KMS-11 (cell line): ENCODE results near the gene LMO7.
"Not testable (repeated sequence)": the region's sequence is repeated elsewhere in the genome, so short reads cannot be mapped to it uniquely, and the experiment has no call there.

Experiments used
- H2AFZ ChIP-seq: fragments of 200-600 bp; sonication (generic); 2 replicates; pipeline ENCODE4 v1.6.1; 2016; ENCODE audit warnings: antibody characterized with exemption, mixed run types, low read depth
- H3K27ac ChIP-seq: fragments of 200-600 bp; sonication (generic); 2 replicates; pipeline ENCODE4 v1.6.1; 2016; ENCODE audit warnings: mild to moderate bottlenecking, mixed run types
- H3K27me3 ChIP-seq: fragments of 200-600 bp; sonication (generic); 2 replicates; pipeline ENCODE4 v1.6.1; 2017; ENCODE audit warnings: mild to moderate bottlenecking, low read depth, mixed run types, moderate library complexity; ENCODE audit not compliant: insufficient read depth
- H3K36me3 ChIP-seq: fragments of 200-600 bp; sonication (generic); 2 replicates; pipeline ENCODE4 v1.6.1; 2017; ENCODE audit warnings: mild to moderate bottlenecking, mixed run types; ENCODE audit not compliant: insufficient read depth
- H3K4me1 ChIP-seq: fragments of 200-600 bp; sonication (generic); 2 replicates; pipeline ENCODE4 v1.6.1; 2016; ENCODE audit warnings: mild to moderate bottlenecking, low read depth, mixed run types; ENCODE audit not compliant: poor library complexity, severe bottlenecking
- H3K4me2 ChIP-seq: fragments of 200-600 bp; sonication (generic); 2 replicates; pipeline ENCODE4 v1.7.0; 2016; ENCODE audit warnings: mild to moderate bottlenecking, mixed run types
- H3K4me3 ChIP-seq: fragments of 200-600 bp; sonication (generic); IDR thresholded peaks from 2 replicates; pipeline ENCODE4 v1.6.1; 2017; ENCODE audit warnings: low read depth, low read length, mixed read lengths; ENCODE audit not compliant: insufficient read depth
- H3K79me2 ChIP-seq: fragments of 200-600 bp; sonication (generic); 2 replicates; pipeline ENCODE4 v1.6.1; 2016; ENCODE audit warnings: low read depth, mixed run types; ENCODE audit not compliant: insufficient read depth
- H3K9ac ChIP-seq: fragments of 200-600 bp; sonication (generic); 2 replicates; pipeline ENCODE4 v1.6.1; 2016; ENCODE audit warnings: mild to moderate bottlenecking, mixed run types
- H4K20me1 ChIP-seq: fragments of 200-600 bp; sonication (generic); 2 replicates; pipeline ENCODE4 v1.6.1; 2016; ENCODE audit warnings: mild to moderate bottlenecking, mixed run types; ENCODE audit not compliant: insufficient read depth
- TF ChIP-seq, protein P1 (sequence below): fragments of 200-600 bp; sonication (generic); conservative IDR thresholded peaks from 2 replicates; pipeline ENCODE4 v1.6.1; 2017; ENCODE audit warnings: low read depth, mild to moderate bottlenecking, antibody characterized with exemption, low read length, moderate library complexity, mixed read lengths

LMO7 gene

DNA sequence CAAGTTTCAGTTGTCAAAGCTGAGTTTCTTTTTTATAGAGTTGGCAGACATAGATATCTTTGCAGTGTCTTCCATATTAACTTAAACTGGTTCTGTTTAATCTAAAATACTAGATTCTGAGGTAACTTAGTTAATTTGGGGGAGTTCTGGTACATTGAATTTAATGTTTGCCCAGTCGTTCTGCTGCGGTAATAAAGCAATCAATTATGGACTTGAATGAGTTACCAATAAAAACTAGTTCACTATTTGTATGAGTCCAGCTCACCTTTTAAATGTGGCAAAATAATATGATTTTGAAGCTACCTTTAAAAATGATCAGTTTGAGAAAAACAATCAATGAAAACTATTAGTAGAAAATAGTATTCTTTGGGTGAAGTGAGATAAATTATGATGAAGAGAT, 90.2 kb downstream of the LMO7 start:
- no peak overlapping the region for H2AFZ ChIP-seq
- H3K27ac ChIP-seq = no peak overlapping the region
- no peaks in the 10 kb centered on the region for H3K36me3 ChIP-seq
- H3K4me3 ChIP-seq = no peak overlapping the region
- no peak overlapping the region for H3K4me2 ChIP-seq
- H3K9ac ChIP-seq = no peak overlapping the region
- H3K79me2 ChIP-seq = no peaks in the 10 kb centered on the region
- no peaks in the 10 kb centered on the region for H3K4me1 ChIP-seq
- no peaks in the 10 kb centered on the region for H3K27me3 ChIP-seq
- H4K20me1 ChIP-seq = no peaks in the 10 kb centered on the region
- TF ChIP-seq, protein P1, sequence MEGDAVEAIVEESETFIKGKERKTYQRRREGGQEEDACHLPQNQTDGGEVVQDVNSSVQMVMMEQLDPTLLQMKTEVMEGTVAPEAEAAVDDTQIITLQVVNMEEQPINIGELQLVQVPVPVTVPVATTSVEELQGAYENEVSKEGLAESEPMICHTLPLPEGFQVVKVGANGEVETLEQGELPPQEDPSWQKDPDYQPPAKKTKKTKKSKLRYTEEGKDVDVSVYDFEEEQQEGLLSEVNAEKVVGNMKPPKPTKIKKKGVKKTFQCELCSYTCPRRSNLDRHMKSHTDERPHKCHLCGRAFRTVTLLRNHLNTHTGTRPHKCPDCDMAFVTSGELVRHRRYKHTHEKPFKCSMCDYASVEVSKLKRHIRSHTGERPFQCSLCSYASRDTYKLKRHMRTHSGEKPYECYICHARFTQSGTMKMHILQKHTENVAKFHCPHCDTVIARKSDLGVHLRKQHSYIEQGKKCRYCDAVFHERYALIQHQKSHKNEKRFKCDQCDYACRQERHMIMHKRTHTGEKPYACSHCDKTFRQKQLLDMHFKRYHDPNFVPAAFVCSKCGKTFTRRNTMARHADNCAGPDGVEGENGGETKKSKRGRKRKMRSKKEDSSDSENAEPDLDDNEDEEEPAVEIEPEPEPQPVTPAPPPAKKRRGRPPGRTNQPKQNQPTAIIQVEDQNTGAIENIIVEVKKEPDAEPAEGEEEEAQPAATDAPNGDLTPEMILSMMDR = no peak

DNA sequence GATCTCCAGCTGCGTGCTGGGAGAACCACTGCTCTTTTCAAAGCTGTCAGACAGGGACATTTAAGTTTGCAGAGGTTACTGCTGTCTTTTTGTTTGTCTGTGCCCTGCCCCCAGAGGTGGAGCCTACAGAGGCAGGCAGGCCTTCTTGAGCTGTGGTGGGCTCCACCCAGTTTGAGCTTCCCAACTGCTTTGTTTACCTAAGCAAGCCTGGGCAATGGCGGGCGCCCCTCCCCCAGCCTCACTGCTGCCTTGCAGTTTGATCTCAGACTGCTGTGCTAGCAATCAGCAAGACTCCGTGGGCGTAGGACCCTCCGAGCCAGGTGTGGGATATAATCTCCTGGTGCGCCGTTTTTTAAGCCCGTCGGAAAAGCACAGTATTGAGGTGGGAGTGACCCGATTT, 97.0 kb downstream of the LMO7 start:
- not testable (repeated sequence) for H4K20me1 ChIP-seq, H3K27ac ChIP-seq, H3K4me2 ChIP-seq

DNA sequence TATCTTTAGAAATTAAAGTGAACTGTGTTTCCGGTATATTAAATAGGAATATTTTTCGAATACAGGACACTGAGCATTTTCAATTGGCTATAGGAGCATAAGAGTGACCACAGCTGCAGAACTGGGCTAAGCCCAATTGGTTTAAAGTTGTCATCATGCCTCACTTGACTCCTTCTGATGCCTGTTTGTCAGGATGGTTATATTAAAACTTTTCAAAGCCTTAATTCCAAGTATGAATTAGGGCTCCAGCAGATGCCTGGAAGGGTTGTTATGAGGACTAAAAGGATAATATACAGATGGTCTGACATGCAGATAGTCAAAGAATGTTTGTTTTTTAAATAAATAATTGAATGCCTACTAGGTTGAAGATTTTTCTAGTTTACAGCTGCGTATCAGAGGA, 100.0 kb downstream of the LMO7 start:
- Histone ChIP-seq H3K4me1 (no peaks in the 10 kb centered on the region), H4K20me1 (no peaks in the 10 kb centered on the region), H3K4me3 (no peak overlapping the region), H2AFZ (no peak overlapping the region), H3K9ac (no peak overlapping the region), H3K27me3 (no peaks in the 10 kb centered on the region), H3K4me2 (no peak overlapping the region), H3K27ac (no peak overlapping the region), H3K36me3 (no peaks in the 10 kb centered on the region), H3K79me2 (no peaks in the 10 kb centered on the region)
- TF ChIP-seq, protein P1 = no peak

More for the DNA sequence above, 97.0 kb downstream of the LMO7 start:
- H3K36me3 ChIP-seq, H2AFZ ChIP-seq, H3K79me2 ChIP-seq, H3K9ac ChIP-seq, H3K27me3 ChIP-seq, H3K4me1 ChIP-seq, H3K4me3 ChIP-seq: not testable (repeated sequence)

DNA sequence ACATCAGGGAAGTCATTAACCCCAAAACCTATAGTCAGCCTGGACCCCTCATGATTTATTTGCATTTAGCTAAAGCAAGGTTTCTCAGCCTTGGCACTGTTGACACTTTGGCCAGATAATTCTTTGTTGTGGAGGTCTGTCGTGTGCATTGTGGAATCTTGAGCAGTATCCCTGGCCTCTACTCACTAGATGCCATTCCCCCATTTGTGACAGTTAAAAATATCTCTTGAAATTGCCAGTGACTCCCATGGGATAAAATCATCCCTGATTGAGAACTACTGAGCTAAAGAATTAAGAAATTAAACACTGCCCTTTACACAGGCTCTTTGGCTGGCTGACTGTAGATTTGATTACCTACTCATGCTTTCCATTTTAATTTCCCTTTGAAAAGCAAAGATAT, 102.7 kb downstream of the LMO7 start:
- Histone ChIP-seq H3K27ac (no peak overlapping the region), H3K79me2 (no peaks in the 10 kb centered on the region), H3K27me3 (no peaks in the 10 kb centered on the region), H3K36me3 (no peaks in the 10 kb centered on the region), H3K4me3 (no peak overlapping the region), H2AFZ (no peak overlapping the region), H4K20me1 (no peaks in the 10 kb centered on the region), H3K4me2 (no peak overlapping the region), H3K4me1 (no peaks in the 10 kb centered on the region), H3K9ac (no peak overlapping the region)
- TF ChIP-seq, protein P1 = no peak

DNA sequence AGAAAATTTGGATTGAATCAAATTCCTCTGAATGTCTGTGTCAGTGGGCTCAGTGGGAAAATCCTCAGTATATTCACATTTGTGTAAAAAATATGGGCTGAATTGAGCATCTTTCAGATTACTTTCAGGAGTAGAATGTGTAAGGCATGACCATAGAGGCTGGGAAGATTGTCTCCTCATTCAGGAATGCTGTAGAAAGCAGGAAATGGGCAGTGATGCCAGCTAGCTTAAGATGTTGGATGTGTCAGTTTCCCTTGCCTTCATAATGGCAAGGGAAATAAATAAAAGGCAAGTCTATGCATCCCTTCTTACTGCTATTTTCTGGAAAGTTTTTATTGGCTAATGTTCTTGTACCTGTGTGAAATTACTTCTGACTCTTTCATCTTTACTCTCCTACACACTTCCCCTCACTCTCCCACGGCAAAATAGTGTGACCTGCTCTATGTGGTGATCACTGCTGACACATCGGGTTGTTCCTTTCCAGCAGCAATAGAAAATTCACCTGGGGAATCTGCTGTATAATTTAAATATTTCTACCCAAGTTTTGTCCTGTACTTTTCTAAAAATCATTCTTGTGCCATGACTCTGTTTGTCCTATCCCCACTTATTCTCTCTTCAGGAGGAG, 103.2 kb downstream of the LMO7 start:
- no peaks in the 10 kb centered on the region for H3K27me3 ChIP-seq
- no peaks in the 10 kb centered on the region for H4K20me1 ChIP-seq
- no peaks in the 10 kb centered on the region for H3K79me2 ChIP-seq
- no peak overlapping the region for H3K9ac ChIP-seq
- H3K27ac ChIP-seq = no peak overlapping the region
- TF ChIP-seq, protein P1 = no peak
- no peaks in the 10 kb centered on the region for H3K4me1 ChIP-seq
- H2AFZ ChIP-seq = no peak overlapping the region
- no peak overlapping the region for H3K4me3 ChIP-seq
- no peaks in the 10 kb centered on the region for H3K36me3 ChIP-seq
- no peak overlapping the region for H3K4me2 ChIP-seq
